Measurements from ENCODE around the gene PIF1. TPM values are rescaled to one million over a fixed set of nuclear protein-coding genes. Genes with fewer than 3 reads are reported as not detected.
A peak's percentile ranks its signal among the peaks of the same experiment; 100 is the strongest.

Gene PIF1
- total RNA-seq, 1 experiment from 2014 or later: 74.4 TPM

DNA sequence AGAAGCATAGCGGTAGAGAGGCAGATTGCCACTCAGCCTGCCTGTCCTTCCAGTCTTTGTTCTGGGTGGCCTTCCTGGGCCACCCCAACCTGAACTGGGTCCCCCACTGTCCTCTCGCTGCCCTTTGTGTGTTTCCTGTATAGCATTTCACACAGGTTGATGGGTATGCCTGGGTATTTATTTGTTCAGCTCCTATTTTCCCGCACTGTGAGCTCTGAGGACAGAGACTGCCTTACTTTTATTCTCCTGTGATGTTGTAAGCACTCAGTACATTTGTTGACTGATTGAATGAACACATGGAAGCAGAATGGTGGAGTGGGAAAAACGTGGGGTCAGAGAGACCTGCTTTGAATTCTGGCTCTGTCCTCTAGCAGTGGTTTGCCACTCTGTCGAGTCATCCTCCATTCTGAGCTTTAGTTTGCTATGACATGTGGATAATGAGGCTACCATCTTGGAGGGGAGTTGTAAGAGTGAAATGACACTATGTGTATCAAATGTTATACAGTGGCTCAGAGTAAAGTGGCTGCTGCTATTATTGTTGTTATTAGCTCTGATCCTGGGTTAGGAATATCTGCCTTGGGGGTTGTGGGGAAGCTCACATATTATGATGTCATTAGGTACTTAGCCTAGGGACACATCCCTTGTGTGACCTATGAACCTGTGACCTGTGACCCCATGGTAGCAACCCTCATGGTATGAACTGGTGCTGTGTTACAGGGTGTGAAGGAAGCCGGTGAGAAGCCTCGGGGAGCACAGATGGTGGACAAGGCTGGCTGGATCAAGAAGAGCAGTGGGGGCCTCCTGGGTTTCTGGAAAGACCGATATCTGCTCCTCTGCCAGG lies 22.6 kb upstream of the PIF1 start:
- no peak overlapping the region for H3T11ph ChIP-seq (ENCODE audit: low read length)
- H2BK120ac ChIP-seq (ENCODE audit: low read depth, low read length, poor library complexity, severe bottlenecking): no peak overlapping the region
- H3K4me1 Mint-ChIP-seq: peaks cover 51 to 57% of the 10 kb centered on the region in 2 experiments
- H3K14ac ChIP-seq (ENCODE audit: insufficient read depth, low read length): no peak overlapping the region
- no peaks in the 10 kb centered on the region; the same call in 1 of the 2 replicates for H3K27me3 Mint-ChIP-seq (ENCODE audit: low read depth)
- TF ChIP-seq, protein P1, sequence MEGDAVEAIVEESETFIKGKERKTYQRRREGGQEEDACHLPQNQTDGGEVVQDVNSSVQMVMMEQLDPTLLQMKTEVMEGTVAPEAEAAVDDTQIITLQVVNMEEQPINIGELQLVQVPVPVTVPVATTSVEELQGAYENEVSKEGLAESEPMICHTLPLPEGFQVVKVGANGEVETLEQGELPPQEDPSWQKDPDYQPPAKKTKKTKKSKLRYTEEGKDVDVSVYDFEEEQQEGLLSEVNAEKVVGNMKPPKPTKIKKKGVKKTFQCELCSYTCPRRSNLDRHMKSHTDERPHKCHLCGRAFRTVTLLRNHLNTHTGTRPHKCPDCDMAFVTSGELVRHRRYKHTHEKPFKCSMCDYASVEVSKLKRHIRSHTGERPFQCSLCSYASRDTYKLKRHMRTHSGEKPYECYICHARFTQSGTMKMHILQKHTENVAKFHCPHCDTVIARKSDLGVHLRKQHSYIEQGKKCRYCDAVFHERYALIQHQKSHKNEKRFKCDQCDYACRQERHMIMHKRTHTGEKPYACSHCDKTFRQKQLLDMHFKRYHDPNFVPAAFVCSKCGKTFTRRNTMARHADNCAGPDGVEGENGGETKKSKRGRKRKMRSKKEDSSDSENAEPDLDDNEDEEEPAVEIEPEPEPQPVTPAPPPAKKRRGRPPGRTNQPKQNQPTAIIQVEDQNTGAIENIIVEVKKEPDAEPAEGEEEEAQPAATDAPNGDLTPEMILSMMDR (conservative IDR thresholded peaks at IDR 0.05): no peak
- peaks cover 7% of the 10 kb centered on the region for H3K79me1 ChIP-seq (ENCODE audit: insufficient read depth, low read depth, low read length, poor library complexity, severe bottlenecking)
- no peak overlapping the region for H3K4ac ChIP-seq (ENCODE audit: low read depth, low read length)
- H2AFZ ChIP-seq (ENCODE audit: low read length): no peak overlapping the region
- peaks cover 19% of the 10 kb centered on the region; the same call in 1 of the 2 replicates for H3K79me2 ChIP-seq (ENCODE audit: insufficient read depth, low read length)
- no peak overlapping the region for H4K5ac ChIP-seq (ENCODE audit: insufficient read length, low read depth, low read length)
- WGBS (ENCODE audit: extremely low coverage, insufficient read length, low lambda C conversion rate): no CpG with 5 or more reads among the region's 8 CpGs
- no peak overlapping the region for H4K8ac ChIP-seq (replicated peaks; ENCODE audit: insufficient read length, low read depth, low read length)
- no peak overlapping the region for H3K27ac ChIP-seq (ENCODE audit: insufficient read length, low read depth, low read length)
- no peak overlapping the region for H2BK15ac ChIP-seq (ENCODE audit: low read depth, low read length)
- H2AK5ac ChIP-seq (ENCODE audit: insufficient read length, low read length): no peak overlapping the region
- no peak overlapping the region for H3K56ac ChIP-seq (ENCODE audit: insufficient read length, low read depth, low read length)
- H3K9me3 ChIP-seq (ENCODE audit: control insufficient read depth, low read depth, low read length): no peaks in the 10 kb centered on the region
- peaks cover 17 to 38% (median 30%) of the 10 kb centered on the region in 3 experiments; a peak in 6 of 7 replicates for H3K36me3 Mint-ChIP-seq (ENCODE audit: insufficient read depth in 1 of 3, low read depth in 3 of 3)
- no peak overlapping the region for H2BK20ac ChIP-seq (ENCODE audit: low read depth, low read length, poor library complexity, severe bottlenecking)
- DNase-seq: no peak
- H2BK12ac ChIP-seq (ENCODE audit: insufficient read length, low read depth, low read length): no peak overlapping the region
- no peak overlapping the region for H2BK5ac ChIP-seq (ENCODE audit: insufficient read length, low read length)
- H3K4me3 Mint-ChIP-seq: no peak overlapping the region
- no peaks in the 10 kb centered on the region for H3K27me3 ChIP-seq (ENCODE audit: insufficient read depth, low read length)
- H4K20me1 ChIP-seq (ENCODE audit: control insufficient read depth, insufficient read depth, insufficient read length): no peaks in the 10 kb centered on the region
- H3K9me3 Mint-ChIP-seq: no peaks in the 10 kb centered on the region
- no peak overlapping the region for H3K23ac ChIP-seq (ENCODE audit: insufficient read length, low read depth, low read length)
- H3K23me2 ChIP-seq (ENCODE audit: insufficient read length, low read depth, low read length, poor library complexity, severe bottlenecking): no peaks in the 10 kb centered on the region
- no peak overlapping the region for H3K9ac ChIP-seq (ENCODE audit: extremely low read depth, insufficient read length, low read length)
- no peak overlapping the region for H4K91ac ChIP-seq (ENCODE audit: insufficient read length, low read depth, low read length)
- H3K4me2 ChIP-seq (ENCODE audit: insufficient read depth, insufficient read length, low read length): no peak overlapping the region
- peak overlapping the region; percentile 25 to 74 (median 66); a peak in 6 of 7 replicates for H3K27ac Mint-ChIP-seq
- H3K4me1 ChIP-seq (ENCODE audit: insufficient read depth, low read length): peaks cover 7% of the 10 kb centered on the region
- no peak overlapping the region for H3K18ac ChIP-seq (ENCODE audit: insufficient read length, low read depth, low read length)

All from H9 (cell line).